ENCODE data around the gene DYRK4.

GRCh38 chr12:4584896-4585295 lies 22.9 kb downstream of the DYRK4 start:
- no peak for TF ChIP-seq POLR2A (IDR thresholded peaks at IDR 0.05; ENCODE audit: low read depth, low read length)
- TF ChIP-seq, protein P1, sequence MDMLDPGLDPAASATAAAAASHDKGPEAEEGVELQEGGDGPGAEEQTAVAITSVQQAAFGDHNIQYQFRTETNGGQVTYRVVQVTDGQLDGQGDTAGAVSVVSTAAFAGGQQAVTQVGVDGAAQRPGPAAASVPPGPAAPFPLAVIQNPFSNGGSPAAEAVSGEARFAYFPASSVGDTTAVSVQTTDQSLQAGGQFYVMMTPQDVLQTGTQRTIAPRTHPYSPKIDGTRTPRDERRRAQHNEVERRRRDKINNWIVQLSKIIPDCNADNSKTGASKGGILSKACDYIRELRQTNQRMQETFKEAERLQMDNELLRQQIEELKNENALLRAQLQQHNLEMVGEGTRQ (IDR thresholded peaks at IDR 0.05; ENCODE audit: low read depth, low read length) = no peak
- no peak for TF ChIP-seq CTCF (conservative IDR thresholded peaks at IDR 0.05; ENCODE audit: low read depth, low read length)
- no peak for TF ChIP-seq RCOR1 (IDR thresholded peaks at IDR 0.05; ENCODE audit: insufficient replicate concordance, low read length)
- TF ChIP-seq RAD21 (IDR thresholded peaks at IDR 0.05; ENCODE audit: low read length) = no peak
- TF ChIP-seq NFE2L2 (IDR thresholded peaks at IDR 0.05; ENCODE audit: low read depth, low read length) = no peak
- TF ChIP-seq, protein P2, sequence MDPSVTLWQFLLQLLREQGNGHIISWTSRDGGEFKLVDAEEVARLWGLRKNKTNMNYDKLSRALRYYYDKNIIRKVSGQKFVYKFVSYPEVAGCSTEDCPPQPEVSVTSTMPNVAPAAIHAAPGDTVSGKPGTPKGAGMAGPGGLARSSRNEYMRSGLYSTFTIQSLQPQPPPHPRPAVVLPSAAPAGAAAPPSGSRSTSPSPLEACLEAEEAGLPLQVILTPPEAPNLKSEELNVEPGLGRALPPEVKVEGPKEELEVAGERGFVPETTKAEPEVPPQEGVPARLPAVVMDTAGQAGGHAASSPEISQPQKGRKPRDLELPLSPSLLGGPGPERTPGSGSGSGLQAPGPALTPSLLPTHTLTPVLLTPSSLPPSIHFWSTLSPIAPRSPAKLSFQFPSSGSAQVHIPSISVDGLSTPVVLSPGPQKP (IDR thresholded peaks at IDR 0.05; ENCODE audit: borderline replicate concordance, low read depth, low read length) = no peak
- no peak for TF ChIP-seq RFX5 (IDR thresholded peaks at IDR 0.05; ENCODE audit: low read depth, low read length)
- no peak for TF ChIP-seq CEBPB (IDR thresholded peaks at IDR 0.05; ENCODE audit: low read depth, low read length)
- no peak for TF ChIP-seq BHLHE40 (IDR thresholded peaks at IDR 0.05; ENCODE audit: low read depth, low read length)

Measured in IMR-90 (cell line).